ENCODE results near the gene TAPBPL.

The TAPBPL gene

DNA sequence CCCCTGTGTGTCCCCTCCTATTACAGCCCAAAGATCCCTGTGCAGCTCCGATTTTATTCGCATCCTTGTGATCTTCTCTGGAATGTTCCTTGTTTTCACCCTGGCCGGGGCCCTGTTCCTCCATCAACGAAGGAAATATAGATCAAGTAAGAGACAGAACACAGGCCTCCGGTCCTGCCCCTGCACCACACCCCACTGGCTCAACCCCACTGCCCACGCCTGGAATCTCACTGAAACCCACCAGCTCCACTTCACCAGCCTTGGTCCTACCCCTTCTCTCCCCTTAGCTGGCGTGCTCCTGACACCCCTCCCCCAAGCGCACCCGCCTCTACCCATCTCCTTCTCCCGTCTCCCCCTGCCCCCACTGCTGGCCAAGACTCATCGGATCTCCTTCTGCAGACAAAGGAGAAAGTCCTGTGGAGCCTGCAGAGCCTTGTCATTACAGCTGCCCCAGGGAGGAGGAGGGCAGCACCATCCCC lies 934 bp upstream of the TAPBPL start:
- peak overlapping the region; percentile 75 for H3K4me3 ChIP-seq
- TF ChIP-seq Cebpa-rat (IDR thresholded peaks at IDR 0.05), result no peak
- no peaks in the 10 kb centered on the region for H3K9me3 ChIP-seq
- H3K27ac ChIP-seq, result peak overlapping the region; percentile 94
- no peaks in the 10 kb centered on the region for H3K27me3 ChIP-seq
- H3K9ac ChIP-seq, result peak overlapping the region; percentile 87
- H4K20me1 ChIP-seq, result no peaks in the 10 kb centered on the region
- H3K36me3 ChIP-seq, result peaks cover 26% of the 10 kb centered on the region
- peaks cover 78% of the 10 kb centered on the region for H3K4me1 ChIP-seq
- H3K4me2 ChIP-seq, result peak overlapping the region; percentile 98

- Histone ChIP-seq H3K27me3 (no peaks in the 10 kb centered on the region), H3K4me1 (peaks cover 69% of the 10 kb centered on the region), H3K9me3 (no peaks in the 10 kb centered on the region), H3K27ac (peak overlapping the region; percentile 94), H3K4me2 (peak overlapping the region; percentile 98), H4K20me1 (no peaks in the 10 kb centered on the region), H3K9ac (peak overlapping the region; percentile 87), H3K4me3 (peak overlapping the region; percentile 75), H3K36me3 (peaks cover 40% of the 10 kb centered on the region)
- no peak for TF ChIP-seq Cebpa-rat (IDR thresholded peaks at IDR 0.05)
These were observed 552 bp downstream of the TAPBPL start for GRCh38 chr12:6452245-6452943.

DNA sequence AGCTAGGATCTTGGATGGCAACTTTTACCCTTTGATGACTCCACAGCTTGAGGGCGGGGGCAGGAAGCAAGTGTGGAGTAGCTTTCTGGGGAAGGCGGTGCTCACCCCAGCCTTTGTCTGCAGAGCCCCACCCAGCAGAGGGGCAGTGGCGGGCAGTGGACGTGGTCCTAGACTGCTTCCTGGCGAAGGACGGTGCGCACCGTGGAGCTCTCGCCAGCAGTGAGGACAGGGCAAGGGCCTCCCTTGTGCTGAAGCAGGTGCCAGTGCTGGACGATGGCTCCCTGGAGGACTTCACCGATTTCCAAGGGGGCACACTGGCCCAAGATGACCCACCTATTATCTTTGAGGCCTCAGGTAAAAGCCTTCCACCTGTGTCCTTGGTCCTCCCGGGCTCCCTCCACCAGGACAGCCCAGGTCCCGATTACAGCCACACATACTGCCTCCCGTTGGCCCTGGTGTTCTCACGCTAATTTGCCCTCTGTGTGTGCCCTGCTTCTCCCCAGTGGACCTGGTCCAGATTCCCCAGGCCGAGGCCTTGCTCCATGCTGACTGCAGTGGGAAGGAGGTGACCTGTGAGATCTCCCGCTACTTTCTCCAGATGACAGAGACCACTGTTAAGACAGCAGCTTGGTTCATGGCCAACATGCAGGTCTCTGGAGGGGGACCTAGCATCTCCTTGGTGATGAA lies 1.2 kb downstream of the TAPBPL start:
- Histone ChIP-seq H3K27ac (peak overlapping the region; percentile 94), H3K27me3 (no peaks in the 10 kb centered on the region), H3K4me1 (peaks cover 69% of the 10 kb centered on the region), H3K9me3 (no peaks in the 10 kb centered on the region), H3K4me2 (peak overlapping the region; percentile 98), H3K36me3 (peaks cover 47% of the 10 kb centered on the region), H3K4me3 (peak overlapping the region; percentile 75), H3K9ac (peak overlapping the region; percentile 87), H4K20me1 (no peaks in the 10 kb centered on the region)
- TF ChIP-seq Cebpa-rat (IDR thresholded peaks at IDR 0.05), result no peak

GRCh38 chr12:6457220-6457945 lies 5.5 kb downstream of the TAPBPL start:
- Histone ChIP-seq H3K9ac (no peak overlapping the region), H3K9me3 (no peaks in the 10 kb centered on the region), H4K20me1 (no peaks in the 10 kb centered on the region), H3K4me1 (peaks cover 77% of the 10 kb centered on the region), H3K27me3 (no peaks in the 10 kb centered on the region), H3K4me3 (no peak overlapping the region), H3K36me3 (peaks cover 78% of the 10 kb centered on the region), H3K4me2 (peak overlapping the region; percentile 18; the same call in 1 of the 2 replicates), H3K27ac (no peak overlapping the region)
- TF ChIP-seq Cebpa-rat (IDR thresholded peaks at IDR 0.05), result no peak

DNA sequence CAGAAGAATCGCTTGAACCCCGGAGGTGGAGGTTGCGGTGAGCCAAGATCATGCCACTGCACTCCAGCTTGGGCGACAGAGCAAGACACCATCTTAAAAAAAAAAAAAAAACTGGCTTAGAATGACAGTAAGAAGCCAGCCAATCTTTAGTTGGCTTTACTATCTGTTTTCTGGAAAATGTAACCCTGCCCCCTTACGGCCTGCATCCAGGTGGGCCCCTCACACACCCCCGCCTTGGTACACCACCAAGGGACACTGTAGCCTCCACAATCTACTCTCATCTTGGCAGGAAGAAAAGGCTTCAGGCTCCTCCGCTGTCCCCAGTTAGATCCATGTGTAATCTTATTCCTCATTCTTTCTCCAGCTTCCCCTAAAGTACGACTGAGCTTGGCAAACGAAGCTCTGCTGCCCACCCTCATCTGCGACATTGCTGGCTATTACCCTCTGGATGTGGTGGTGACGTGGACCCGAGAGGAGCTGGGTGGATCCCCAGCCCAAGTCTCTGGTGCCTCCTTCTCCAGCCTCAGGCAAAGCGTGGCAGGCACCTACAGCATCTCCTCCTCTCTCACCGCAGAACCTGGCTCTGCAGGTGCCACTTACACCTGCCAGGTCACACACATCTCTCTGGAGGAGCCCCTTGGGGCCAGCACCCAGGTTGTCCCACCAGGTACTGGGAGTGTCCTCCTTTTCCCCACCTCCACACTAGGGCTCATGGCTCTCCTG lies 6.6 kb downstream of the TAPBPL start:
- Histone ChIP-seq H3K36me3 (peaks cover 83% of the 10 kb centered on the region), H3K4me3 (no peak overlapping the region), H3K9me3 (no peaks in the 10 kb centered on the region), H3K4me1 (peaks cover 77% of the 10 kb centered on the region), H3K9ac (peak overlapping the region; percentile 34; the same call in 1 of the 2 replicates), H4K20me1 (no peaks in the 10 kb centered on the region), H3K4me2 (peak overlapping the region; percentile 87), H3K27ac (peak overlapping the region; percentile 44), H3K27me3 (no peaks in the 10 kb centered on the region)
- TF ChIP-seq Cebpa-rat (IDR thresholded peaks at IDR 0.05), result no peak

- H3K9ac ChIP-seq, result peak overlapping the region; percentile 34; the same call in 1 of the 2 replicates
- H3K4me1 ChIP-seq, result peaks cover 77% of the 10 kb centered on the region
- peak overlapping the region; percentile 44 for H3K27ac ChIP-seq
- TF ChIP-seq Cebpa-rat (IDR thresholded peaks at IDR 0.05), result no peak
- no peaks in the 10 kb centered on the region for H3K9me3 ChIP-seq
- no peaks in the 10 kb centered on the region for H3K27me3 ChIP-seq
- H3K4me3 ChIP-seq, result no peak overlapping the region
- peaks cover 83% of the 10 kb centered on the region for H3K36me3 ChIP-seq
- H4K20me1 ChIP-seq, result no peaks in the 10 kb centered on the region
- peak overlapping the region; percentile 87 for H3K4me2 ChIP-seq
These were observed 7.1 kb downstream of the TAPBPL start for GRCh38 chr12:6459004-6459337.

DNA sequence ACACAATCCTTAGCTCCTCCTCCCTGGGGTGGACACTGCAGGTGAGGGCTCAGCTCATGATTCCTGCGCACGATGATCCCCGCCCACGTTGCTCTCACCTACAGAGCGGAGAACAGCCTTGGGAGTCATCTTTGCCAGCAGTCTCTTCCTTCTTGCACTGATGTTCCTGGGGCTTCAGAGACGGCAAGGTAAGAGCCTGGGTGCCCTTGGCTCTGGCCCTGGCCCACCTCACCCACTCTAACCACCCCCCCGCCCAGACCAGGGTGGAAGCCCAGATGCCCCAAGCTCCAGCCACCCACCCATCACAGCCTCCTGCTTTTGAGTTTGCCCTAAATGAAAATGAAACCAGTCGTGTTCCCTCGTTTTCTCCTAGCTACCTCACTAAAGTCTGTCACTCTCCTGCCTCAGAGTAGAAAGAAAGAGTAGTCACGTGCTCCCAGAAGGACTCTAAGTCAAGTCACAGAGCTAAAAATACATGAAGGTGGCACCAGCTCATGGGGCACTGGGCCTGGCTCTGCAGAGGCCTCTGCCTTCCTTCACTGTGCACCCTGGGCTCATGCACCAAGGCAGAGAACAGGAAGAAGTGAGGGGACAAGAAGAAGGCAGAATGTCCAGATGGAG lies 9.0 kb downstream of the TAPBPL start:
- Histone ChIP-seq H3K4me3 (peak overlapping the region; percentile 23), H4K20me1 (no peaks in the 10 kb centered on the region), H3K9me3 (no peaks in the 10 kb centered on the region), H3K36me3 (peaks cover 84% of the 10 kb centered on the region), H3K4me1 (peaks cover 90% of the 10 kb centered on the region), H3K9ac (peak overlapping the region; percentile 52), H3K27me3 (no peaks in the 10 kb centered on the region), H3K27ac (peak overlapping the region; percentile 82), H3K4me2 (peak overlapping the region; percentile 87)
- no peak for TF ChIP-seq Cebpa-rat (IDR thresholded peaks at IDR 0.05)

GRCh38 chr12:6461401-6462233 lies 9.8 kb downstream of the TAPBPL start:
- Histone ChIP-seq H4K20me1 (no peaks in the 10 kb centered on the region), H3K9ac (peak overlapping the region; percentile 52), H3K4me1 (peaks cover 97% of the 10 kb centered on the region), H3K4me2 (peak overlapping the region; percentile 87), H3K36me3 (peaks cover 85% of the 10 kb centered on the region), H3K4me3 (peak overlapping the region; percentile 23), H3K27ac (peak overlapping the region; percentile 82), H3K9me3 (peaks cover 5% of the 10 kb centered on the region), H3K27me3 (no peaks in the 10 kb centered on the region)
- TF ChIP-seq Cebpa-rat (IDR thresholded peaks at IDR 0.05), result no peak
